Suppressor macrophage treated with lipopolysaccharide for 1 hour (primary cell): Measurements from ENCODE around the gene TCF4.

Experiments used
- DNase-seq, 3 donors: peaks; one replicate each; pipeline ENCODE4 v3.0.0-alpha.2; 2020 to 2022

The TCF4 gene

GRCh38 chr18:55404832-55405465 is 183.0 kb downstream of the TCF4 start:
- DNase-seq, result no peak

- DNase-seq, result no peak
Measured at GRCh38 chr18:55404136-55404830, 183.7 kb downstream of the TCF4 start.

GRCh38 chr18:55403421-55403949 is 184.5 kb downstream of the TCF4 start:
- DNase-seq, result no peak

GRCh38 chr18:55402731-55403405 is 185.1 kb downstream of the TCF4 start:
- DNase-seq, result no peak

- DNase-seq, result no peak
Measured at GRCh38 chr18:55401638-55402191, 186.3 kb downstream of the TCF4 start.

GRCh38 chr18:55400590-55401541 is 187.1 kb downstream of the TCF4 start:
- DNase-seq, result no peak

GRCh38 chr18:55400081-55400480 is 187.9 kb downstream of the TCF4 start:
- no peak for DNase-seq

GRCh38 chr18:55398858-55399257 is 189.1 kb downstream of the TCF4 start:
- DNase-seq, result no peak

- DNase-seq, result no peak
Measured at GRCh38 chr18:55396979-55397378, 191.0 kb downstream of the TCF4 start.

GRCh38 chr18:55396267-55396905 is 191.6 kb downstream of the TCF4 start:
- DNase-seq, result no peak

GRCh38 chr18:55395799-55396198 is 192.2 kb downstream of the TCF4 start:
- DNase-seq, result no peak

- DNase-seq, result no peak
Measured at GRCh38 chr18:55390898-55391297, 197.1 kb downstream of the TCF4 start.

GRCh38 chr18:55387139-55387984 is 200.6 kb downstream of the TCF4 start:
- DNase-seq, result no peak

- DNase-seq, result no peak
Measured at GRCh38 chr18:55386545-55386944, 201.4 kb downstream of the TCF4 start.

GRCh38 chr18:55385770-55386169 is 202.2 kb downstream of the TCF4 start:
- no peak for DNase-seq

GRCh38 chr18:55384551-55385275 is 203.3 kb downstream of the TCF4 start:
- peak; percentile 32 to 50 (median 39) for DNase-seq

- no peak for DNase-seq
Measured at GRCh38 chr18:55384115-55384514, 203.9 kb downstream of the TCF4 start.

- peak in 2 of 3 donors; percentile 23 to 30 for DNase-seq
Measured at GRCh38 chr18:55382277-55382805, 205.7 kb downstream of the TCF4 start.

- peak in 2 of 3 donors; percentile 6 to 15 for DNase-seq
Measured at GRCh38 chr18:55381277-55381676, 206.7 kb downstream of the TCF4 start.

GRCh38 chr18:55380589-55380988 is 207.4 kb downstream of the TCF4 start:
- no peak for DNase-seq
